GM12874 (cell line): ENCODE data around the gene SPRYD7.

Experiments used
- TF ChIP-seq, protein P1 (sequence below): IDR thresholded peaks from 2 replicates; pipeline ENCODE4 v1.5.1; 2011; ENCODE audit warnings: low read depth, mild to moderate bottlenecking, control low read depth, low read length, moderate library complexity; ENCODE audit not compliant: insufficient read depth

The SPRYD7 gene

DNA sequence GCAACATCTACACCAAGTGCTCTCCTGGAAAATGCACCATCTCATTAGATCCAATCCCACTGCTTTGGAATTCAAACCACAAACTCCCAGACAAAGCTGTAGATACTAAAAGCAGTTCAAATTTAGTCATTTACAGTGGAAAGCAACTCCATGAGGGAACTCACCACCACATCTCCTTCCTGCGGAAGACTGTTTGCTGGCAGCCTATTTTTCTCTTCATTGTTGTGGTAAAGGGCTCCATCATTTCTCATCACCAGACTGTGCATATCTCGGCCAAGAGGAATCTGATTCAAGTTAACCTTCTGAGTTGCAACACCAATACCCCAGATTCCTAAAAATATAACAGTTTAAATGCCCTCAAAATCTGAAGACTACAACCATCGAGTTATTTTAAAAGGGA lies 8.4 kb downstream of the SPRYD7 start:
- TF ChIP-seq, protein P1, sequence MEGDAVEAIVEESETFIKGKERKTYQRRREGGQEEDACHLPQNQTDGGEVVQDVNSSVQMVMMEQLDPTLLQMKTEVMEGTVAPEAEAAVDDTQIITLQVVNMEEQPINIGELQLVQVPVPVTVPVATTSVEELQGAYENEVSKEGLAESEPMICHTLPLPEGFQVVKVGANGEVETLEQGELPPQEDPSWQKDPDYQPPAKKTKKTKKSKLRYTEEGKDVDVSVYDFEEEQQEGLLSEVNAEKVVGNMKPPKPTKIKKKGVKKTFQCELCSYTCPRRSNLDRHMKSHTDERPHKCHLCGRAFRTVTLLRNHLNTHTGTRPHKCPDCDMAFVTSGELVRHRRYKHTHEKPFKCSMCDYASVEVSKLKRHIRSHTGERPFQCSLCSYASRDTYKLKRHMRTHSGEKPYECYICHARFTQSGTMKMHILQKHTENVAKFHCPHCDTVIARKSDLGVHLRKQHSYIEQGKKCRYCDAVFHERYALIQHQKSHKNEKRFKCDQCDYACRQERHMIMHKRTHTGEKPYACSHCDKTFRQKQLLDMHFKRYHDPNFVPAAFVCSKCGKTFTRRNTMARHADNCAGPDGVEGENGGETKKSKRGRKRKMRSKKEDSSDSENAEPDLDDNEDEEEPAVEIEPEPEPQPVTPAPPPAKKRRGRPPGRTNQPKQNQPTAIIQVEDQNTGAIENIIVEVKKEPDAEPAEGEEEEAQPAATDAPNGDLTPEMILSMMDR = no peak

DNA sequence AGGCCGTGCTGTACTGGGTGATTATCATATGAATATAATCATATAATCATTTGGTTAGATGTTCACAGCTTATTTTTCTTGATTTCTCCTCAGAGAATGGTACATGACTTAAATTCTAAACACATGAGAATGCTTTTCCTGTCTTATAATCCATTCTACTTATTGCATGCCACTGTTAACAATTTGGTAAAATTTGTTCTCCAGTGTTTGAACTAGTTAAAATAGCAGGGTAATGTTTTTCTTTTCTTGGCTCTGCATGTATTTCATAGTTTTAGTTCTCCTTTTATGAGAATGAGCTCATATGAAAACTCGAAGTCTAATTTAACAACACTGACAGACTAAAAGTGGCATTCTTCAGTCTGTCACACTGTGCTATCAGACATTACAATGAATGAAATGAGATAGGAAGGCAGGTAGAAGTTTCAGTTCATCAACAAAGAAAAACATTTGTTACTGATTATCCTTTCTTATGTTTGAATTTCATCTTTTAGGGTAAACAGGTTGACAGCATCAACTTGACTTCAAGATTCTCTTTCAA lies 10.2 kb downstream of the SPRYD7 start:
- TF ChIP-seq, protein P1 = no peak

DNA sequence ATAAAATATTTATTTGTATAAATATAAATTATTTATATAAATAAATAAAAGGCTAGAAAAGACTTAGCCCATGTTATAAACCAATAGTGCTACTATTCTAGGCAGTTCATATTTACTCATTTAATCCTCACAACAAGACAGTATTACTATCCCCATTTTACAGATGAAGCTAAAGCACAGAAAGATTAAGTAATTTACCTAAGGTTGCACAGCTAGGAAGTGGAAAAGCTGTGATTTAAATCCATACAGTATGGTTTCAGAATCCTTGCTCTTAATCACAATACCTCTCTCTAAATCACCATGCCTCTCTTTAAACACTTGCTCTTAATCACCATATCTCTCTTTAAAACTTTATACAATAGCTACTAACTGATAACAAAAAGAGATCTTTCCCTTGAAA lies 13.8 kb downstream of the SPRYD7 start:
- TF ChIP-seq, protein P1 = no peak

DNA sequence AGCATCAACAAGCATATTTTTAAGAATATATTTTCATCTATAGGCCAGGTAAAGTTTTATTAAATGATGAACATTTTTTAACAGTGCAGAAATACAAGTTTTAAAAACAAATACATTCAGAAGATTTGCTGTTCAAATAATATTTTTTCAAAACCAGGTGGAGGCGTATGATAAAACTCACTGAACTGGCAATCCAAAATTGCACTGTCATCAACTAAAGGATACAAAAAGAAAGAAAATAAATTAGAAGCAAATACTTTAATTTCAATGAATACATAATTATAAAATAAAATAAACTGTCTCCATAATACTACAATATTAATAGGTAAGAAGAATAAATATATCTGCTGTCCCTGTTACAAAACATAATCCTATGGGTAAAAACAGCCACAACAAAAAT lies 21.2 kb downstream of the SPRYD7 start:
- TF ChIP-seq, protein P1 = no peak

DNA sequence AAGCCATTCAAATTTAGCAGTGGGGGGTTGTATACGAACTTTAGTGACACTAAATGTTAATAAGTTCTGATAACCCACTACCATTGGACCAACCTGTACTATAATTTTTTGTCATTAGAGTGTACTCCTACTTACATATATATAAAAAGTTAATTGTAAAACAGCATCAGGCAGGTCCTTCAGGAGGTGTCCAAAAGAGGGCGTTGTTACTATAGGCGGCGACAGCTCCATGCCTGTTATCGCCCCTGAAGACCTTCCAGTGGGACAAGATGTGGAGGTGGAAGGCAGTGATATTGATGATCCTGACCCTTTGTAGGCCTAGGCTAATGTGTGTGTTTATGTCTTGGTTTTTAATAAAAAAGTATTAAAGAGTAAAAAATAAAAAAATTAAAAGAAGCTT lies 27.5 kb downstream of the SPRYD7 start:
- TF ChIP-seq, protein P1 = no peak

DNA sequence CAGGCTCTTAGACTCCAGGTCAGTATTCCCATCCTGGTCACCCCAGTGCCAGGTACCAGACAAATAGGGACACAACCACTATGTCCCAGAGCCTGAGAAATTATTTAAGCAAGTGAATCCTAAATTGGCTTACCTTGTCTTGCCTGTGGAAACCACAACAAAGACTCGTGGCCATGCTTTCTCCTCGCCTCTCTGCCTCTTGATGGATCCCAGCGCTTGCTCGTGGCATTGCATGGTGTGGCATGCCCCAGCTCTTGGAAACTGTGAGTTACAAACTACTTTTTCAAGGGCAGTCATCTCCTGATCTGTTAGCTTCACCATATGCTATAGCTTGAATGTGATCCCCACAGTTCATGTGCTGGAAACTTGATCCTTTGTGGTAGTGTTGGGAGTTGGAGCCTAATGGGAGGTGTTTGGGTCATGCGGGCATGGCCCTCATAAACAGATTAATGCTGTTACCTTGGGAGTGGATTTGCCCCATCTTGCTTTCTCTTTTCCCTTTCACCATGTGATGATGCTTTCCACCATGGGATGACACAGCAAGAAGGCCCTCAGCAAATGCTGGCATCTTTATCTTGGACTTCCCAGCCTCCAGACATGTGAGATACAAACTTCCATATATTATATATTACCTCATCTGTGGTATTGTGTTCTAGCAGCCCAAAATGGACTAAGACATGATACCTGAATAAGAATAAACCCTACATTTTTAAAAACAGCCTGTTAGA lies 31.2 kb downstream of the SPRYD7 start:
- TF ChIP-seq, protein P1 = no peak

DNA sequence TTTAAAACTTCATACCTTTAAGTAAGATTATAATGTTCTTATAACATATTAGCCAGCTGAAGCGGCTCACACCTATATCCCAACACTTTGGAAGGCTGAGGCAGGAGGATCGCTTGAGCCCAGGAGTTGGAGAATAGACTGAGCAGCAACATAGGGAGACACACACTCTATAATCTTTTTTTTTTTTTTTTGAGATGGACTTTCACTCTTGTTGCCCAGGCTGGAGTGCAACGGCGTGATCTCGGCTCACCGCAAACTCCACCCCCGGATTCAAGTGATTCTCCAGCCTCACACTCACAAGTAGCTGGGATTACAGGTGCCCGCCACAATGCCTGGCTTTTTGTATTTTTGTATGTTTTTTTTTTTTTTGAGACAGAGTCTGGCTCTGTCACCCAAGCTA lies 37.3 kb downstream of the SPRYD7 start:
- TF ChIP-seq, protein P1 = no peak
